NCI-H128 (cell line): Measurements from ENCODE around the gene SETD1B.
"Not testable (repeated sequence)": the region's sequence is repeated elsewhere in the genome, so short reads cannot be mapped to it uniquely, and the experiment has no call there.

Experiments
- DNase-seq: peaks from one replicate; lab custom pipeline; 2025; ENCODE audit not compliant: unreplicated experiment; lab: John Stamatoyannopoulos, UW

SETD1B gene

DNA sequence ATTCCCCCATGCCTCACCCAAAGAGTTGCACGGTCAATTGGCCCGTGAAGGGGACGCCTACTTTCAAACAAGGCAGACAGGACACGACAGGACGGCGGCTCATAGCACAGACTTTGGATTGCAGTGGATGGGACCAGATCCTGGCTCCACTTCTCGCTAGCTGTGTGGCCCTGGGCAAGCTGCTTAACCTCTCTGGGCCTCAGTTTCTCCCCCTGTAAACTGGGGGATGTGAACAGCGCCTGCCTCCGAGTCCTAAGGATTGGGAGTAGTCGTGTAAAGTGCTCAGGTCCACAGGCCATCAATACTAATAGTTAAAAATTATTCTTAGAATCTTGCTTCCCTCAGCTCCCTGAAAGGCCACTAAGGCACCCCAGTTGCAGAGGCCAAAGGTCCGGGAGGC, 23.4 kb upstream of the SETD1B start:
- DNase-seq = no peak

DNA sequence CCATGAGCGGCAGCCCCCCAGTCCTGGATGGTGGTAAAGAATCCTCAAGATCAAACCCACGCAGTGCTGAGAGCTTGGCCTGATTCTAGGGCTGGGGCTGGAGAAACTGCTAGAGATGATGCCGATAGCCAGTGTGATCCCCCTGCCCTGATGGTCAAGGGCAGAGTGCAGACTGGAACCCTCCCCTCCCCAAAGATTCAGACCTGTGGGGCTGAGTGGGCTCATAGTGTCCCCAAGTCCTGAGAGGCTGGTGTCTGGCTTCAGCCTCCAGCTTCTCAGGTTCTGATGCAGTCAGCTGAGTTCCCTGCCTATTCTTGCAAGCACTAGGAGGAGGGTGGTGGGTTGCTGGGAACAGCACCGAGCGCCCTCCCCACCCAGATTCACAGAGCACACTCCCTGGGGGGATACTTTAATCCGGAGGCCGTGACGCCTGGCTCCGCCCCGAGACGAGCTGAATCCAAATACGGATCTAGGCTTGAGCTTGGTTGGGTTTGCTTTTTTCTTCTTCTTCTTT, 22.3 kb upstream of the SETD1B start:
- no peak for DNase-seq

DNA sequence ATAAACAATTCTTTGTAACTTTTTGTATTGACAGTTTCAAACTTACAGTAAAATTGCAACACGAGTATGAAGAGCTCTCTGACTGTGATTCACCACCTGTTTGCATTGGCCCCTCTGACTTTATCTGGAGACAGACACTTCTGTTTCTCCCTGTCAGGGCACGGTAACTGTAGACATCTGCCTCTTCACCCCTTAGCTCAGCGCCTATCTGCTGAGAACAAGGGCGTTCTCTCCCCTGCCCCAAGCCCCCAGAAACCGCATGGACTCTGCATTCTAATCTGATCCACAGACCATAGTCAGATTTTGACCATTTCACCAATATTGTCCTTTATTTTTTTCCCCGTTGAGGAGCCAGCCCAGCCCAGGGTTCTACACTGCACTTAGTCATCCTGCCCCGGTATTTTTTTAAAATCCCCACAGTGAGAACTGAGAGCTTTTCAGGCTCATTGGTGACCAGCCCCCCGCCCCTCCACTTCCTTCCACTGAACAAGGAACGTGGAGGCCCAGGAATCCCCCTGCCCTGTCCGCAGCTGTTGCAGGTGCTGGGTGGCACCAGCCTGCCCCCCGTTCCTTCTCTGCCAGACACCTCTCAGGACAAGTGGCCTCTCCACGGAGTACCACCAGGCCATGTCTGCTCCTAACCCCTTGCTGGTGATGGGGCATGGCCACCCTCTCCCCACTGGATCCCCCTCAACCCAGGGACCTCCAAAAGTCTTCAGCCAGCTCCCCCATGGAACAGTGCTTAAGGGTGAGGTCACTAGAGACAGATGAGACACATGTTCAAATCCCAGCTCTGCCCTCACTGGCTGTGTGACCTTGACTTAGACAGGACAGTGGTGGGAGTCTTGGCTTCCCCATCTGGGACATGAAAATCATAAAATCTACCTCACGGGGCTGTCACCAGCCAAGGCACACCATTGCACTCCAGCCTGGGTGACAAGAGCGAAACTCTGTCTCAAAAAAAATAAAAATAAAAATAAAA, 21.5 kb upstream of the SETD1B start:
- no peak for DNase-seq

DNA sequence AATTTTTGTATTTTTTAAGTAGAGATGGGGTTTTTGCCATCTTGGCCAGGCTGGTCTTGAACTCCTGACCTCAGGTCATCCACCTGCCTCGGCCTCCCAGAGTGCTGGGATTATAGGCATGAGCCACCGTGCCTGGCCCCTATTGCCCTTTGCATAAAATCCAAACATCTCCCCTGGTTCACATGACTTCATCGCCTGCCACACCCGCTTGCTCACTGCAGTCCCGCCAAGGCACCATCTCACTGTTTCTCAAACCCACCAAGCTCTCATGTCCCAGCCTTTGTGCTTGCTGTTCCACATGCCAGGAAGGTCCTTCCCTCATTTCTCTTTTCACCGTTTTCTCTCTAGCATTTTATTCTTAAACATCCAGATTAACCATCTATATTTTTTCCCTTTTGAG, 20.0 kb upstream of the SETD1B start:
- no peak for DNase-seq

DNA sequence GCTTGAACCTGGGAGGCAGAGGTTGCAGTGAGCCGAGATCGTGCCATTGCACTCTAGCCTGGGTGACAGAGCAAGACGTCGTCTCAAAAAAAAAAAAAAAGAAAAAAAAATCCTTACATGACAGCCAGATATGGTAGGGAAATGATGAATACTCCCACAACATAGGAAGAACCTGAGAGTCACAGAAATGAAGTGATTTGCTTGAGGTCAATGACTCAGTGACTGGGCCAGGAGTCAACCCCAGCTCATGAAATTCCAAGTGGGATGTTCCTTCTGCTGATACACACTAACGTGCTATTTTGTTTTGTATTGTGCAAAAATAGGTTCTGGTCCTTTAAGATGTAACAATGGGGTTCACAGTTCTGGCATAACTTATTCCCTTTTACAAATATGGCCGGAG, 19.3 kb upstream of the SETD1B start:
- DNase-seq = no peak

DNA sequence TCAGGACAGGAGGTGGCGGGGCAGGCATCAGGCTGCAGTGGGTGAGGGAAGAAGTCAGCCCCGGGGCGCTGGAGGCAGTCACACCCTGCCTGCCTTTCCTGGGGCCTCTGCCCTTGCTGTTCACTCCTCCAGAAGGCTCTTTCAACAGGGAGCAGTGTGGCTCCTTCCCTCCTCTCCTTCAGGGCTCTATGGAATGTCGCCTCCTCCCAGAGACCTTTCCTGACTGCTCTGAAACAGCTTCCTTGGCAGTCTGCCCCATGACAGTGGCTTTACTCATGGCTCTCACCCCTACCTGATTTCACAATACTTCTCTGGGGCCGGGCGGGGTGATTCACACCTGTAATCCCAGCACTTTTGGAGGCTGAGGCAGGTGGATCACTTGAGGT, 17.4 kb upstream of the SETD1B start:
- no peak for DNase-seq

DNA sequence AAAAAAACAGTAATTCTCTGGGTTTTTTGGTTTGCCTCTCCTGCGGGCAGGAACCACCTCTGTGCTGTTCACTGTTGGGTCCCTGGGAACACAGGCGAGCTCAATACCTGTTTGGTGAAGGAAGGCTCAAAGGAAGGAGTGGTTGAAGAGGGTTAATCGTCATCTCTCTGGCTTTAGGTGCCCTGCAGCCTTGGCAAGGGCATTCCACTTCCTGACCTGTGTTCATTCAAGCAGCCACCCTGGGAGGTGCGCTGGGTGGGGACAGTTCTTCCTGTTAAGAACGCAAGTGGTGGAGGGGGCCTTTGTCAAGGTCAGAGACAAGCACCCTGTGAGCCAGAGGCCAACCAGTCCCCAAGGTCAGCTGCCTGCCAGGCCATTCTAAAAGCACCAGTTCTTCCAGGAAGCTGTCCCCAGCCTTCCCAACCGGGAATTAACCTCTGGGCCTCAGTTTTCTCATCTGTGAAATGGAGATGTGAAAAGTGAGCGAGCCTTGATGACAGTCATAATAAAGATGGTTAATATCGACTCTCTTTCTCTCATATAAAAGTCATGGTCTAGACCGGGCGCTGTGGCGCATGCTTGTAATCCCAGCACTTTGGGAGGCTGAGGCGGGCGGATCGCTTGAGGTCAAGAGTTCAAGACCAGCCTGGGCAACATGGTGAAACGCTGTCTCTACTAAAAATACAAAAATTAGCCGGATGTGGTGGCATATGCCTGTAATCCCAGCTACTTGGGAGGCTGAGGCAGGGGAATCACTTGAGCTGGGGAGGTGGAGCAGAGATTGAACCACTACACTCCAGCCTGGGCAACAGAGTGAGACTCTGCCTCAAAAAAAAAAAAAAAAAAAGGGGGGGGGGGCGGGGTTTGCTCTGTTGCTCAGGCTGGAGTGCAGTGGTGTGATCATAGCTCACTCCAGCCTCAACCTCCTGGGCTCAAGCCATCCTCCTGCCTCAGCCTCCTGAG, 16.5 kb upstream of the SETD1B start:
- DNase-seq = no peak

DNA sequence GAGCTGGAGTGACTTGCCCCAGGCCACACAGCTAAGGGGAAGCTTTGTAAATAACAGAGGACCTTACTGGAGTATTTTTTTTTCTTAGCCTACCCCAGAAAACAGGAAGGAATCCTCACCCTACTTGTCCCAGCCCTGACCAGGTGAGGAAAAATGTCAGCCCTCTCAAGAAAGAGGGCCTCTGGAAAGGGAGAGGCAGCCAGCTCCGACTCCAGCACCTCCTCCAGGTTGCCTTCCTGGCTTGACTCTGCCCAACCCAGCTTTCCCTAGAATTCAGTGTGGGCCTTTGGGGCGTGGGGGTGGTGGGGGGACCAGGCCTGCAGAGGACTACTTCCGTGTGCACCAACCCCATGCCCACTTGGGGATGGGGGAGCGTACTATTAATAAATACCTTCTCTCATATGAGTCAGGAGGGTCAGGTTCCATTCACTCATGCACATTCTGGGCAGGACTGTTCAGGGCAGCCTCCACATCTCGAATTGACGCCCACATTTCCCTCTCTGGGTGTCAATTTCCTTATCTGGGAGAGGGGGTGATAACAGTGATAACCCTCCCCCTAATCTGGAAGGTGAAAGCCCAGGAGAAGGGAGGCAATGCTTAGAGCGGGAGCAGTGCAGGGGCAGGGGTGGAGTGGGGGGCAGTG, 15.5 kb upstream of the SETD1B start:
- no peak for DNase-seq

DNA sequence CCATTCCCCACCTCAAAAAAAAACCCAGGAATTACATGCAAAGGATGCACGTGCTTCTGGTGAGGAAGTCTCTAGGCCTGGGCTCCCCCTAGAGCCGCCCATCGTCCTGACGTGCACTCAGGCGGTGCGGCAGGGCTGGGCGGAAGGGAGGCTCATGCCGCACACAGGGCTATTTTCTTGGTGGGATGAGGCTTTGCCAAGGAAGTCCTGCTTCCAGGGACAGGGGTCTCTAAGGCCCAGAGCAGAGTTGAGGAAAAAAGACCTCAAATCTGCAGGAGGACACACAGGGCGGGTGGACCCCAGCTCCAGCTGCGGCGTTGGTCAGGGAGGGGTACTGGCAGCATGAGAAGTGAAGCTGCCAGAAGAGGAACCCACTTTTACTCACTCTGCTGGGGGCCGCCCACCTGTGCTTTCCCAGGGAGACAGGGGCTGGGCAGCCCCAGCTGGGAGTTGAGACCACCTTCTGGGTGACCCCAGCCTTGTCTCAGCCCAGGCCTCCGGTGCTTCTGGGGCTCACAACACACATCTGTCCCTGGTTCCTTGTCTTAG, 14.5 kb upstream of the SETD1B start:
- no peak for DNase-seq

DNA sequence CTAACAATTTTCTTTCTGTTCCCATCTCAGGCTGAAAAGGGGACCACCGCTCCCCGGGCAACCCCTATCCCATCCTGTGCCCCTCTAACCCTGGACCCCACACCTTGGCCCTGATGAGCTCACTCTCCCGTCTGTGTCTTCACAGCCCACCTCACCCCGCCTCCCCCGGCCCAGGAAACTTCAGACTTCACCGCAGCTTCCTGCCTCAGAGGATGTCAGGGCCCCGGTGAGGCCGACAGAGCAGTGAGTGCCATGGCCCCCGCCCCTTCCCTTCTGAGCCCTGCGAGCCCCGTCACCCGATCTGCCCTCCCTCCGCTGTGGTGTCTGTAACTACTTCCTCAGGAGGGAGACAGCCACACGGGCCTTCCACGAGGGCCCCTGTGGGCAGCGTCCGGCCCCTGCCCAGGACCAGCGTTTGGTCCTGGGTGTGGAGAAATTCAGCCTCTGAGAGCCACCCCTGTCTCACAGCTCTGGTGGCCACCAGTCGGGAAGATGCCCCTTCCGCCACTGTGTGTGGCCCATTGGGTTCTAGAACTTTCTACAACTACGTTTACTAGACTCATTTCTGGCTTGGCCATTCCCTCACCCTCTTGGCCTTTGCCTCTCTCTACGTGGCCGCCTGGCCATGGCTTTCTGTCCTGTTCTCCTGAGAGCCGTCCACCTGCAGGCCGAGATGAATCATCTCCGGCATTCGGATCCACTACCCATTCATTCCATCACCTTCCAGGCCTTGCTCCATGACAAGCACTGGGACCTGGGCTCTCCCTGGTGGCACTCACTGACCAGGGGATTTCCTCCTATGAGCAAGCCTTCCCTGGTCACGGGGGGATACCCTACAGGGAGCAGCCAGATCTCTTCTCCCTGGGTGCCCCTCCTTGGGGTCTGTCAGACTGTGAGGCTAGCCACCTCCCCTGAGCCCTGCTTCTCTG, 13.7 kb upstream of the SETD1B start:
- no peak for DNase-seq

DNA sequence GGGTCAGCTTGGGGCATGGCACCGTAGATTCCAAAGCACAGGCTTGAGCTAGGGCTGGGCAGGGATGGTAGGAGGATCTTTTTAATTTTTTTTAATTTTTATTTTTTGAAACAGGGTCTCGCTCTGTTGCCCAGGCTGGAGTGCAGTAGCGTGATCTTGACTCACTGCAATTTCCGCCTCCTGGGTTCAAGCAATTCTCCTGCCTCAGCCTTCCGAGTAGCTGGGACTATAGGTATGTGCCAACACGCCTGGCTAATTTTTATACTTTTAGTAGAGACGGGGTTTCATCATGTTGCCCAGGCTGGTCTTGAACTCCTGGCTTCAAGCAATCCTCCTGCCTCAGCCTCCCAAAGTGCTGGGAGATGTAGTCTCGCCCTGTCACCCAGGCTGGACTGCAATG, 13.0 kb upstream of the SETD1B start:
- not testable (repeated sequence) for DNase-seq

DNA sequence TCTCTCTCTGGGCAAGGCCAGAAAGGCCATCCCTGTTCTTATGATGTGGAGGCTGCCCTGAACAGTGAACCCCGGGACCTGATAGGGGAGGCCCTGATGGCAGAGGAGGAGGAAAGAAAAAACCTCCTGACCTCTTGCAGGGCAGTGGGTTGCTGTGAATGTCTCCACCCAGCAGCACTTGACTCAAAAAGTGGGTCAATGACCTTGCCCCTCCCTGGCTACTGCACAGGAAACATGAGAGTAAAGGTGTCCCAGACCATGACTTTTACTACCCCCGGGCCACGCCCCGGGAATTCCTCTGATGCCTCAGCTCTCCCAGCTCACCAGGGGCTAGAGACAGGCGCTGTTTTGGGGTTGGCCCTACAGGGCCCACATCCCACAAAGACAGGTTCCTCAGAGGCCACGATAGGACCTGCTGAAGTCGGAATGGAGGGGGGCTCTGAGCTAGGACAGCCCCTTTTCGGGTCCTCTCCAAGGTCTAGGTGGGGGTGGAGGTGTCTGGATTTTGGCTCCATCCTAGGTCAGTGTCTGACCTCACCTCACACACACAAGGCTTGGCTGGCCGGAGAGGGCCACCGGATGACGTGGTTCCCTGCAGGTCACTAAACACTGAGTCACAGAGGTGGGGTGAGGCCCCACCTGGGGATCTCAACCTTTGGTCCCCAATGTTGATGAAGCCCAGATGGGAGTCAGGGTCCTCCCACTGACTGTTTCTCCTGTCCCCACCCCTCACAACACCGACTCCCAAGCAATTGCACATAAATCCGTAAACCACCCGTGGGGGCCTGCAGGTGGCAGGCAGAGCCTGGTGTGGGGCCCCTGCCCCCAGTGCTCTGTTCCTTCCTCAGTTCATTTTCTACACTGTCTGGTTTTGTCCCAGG, 11.9 kb upstream of the SETD1B start:
- DNase-seq = no peak

DNA sequence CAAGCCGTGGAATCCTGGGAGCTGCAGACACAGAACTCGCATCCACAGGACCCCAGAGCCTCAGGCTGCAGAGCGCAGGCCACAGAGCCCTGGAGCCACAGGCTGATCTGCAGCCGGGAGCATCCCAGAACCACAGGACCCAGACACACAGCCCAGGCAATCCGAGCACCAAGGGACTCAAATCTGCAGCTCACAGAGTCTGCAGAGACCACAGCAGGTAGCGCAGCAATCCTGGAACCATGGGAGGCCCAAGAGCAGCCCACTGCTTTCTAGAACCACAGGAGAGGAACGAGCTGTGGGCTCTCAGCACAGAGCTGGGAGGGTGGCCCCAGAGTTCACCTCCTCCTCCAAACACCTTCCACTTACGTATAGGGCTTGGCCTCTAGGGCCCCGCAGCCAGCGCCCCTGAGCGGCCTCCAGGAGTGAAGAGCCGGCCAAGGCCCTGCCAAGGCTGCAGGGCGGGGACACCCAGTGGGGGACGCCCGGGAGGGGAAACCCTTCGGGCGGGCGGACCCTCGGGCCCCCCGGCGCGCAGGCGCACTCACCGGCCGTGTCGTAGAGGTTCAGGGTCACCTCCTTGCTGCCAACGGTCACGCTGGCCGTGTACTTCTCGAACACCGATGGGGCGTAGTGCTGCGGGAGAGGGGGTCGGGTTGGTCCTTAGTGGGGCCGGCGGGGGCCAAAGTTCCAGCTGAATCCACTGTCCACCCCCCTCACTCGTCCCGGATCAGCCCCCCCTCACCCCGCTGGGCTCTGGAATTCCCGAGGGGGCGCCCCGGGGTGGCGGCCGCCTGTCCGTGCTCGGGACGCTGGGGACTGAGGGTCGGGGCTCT, 11.0 kb upstream of the SETD1B start:
- no peak for DNase-seq

DNA sequence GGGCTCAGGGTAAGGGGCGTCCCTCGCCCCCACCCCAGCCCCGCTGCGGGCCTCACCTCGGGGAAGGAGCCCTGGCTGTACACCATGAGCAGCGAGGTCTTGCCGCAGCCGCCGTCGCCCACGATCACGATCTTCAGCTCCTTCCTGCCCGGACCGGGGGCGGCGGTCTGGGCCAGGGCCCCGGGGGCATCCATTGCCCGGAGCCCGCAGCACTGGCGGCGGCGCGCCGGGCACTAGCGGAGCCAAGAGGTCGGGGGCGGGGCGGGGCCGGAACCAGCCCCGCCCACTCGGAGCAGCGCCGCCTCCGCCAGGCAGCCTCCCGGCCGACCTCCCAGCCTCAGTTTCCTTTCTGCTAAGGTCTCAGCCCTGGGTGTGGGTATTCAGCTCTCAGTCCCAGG, 10.4 kb upstream of the SETD1B start, which contains the start of gene RHOF:
RHOF (minus strand) TSS at position 249 of the 398 bp plus-strand sequence; CDS start at position 194, 55 bp downstream.
- DNase-seq = no peak

DNA sequence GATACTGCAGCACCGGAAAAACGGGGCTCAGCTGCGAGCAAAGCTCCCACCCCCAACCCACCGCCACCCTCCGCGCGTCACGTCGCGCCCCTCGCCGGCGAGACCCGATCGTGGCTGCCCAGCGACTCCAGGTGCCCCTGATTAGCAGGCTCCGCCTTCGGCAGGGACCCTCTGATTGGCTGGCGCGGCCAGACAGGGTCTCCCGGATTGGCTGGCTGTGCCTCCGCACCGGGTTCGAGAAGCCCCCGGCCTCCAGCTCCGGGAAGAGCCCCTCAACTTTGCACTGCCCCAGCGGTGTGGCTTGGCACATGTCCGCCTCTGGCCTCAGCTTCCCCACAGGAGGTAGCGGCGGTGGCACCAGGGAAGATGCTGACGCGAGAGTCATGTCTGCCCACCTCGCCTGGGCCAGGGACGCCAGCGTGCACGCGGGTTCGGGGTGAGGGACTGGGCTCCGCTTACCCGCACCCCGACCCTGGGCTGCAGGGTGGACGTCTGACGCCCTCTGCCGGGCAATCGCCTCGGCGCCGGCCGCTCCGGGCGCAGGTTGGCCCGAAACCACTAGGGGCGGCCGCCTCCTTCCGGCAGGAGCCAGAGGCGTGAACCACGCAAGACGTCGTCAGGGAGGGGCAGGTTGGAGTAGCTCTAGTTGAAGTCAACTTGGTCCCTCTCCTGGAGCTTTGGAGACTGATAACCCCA, 9.8 kb upstream of the SETD1B start:
- DNase-seq = peak; percentile 64

DNA sequence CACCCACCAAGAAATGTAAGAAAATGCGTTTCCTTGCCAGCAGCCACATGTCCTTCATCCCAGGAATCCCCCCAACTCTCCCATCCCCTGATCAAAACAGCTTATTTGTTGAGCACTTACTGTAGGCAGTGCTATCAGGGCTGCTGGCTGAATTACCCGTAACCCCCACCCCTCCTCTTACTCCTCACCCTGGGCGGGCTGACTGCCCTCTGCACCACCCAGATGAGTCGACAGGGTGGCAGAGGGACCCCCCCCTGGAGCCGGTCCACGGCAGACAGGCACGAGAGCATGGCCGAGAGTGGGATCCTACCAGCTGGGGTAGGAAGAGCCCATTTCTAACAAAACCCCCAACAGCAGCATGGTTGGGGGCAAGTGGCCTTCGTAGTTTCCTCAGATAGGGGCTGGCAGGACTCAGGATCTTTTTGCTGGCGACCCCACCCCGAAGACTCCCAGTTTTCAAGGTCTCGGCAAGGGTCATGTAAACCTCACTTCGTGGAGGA, 9.2 kb upstream of the SETD1B start:
- DNase-seq = no peak
